HK-2 (cell line): ENCODE data around the gene FGD1.

Source experiments
- DNase-seq: peaks from one replicate; pipeline ENCODE4 v3.0.0-alpha.2; 2018; ENCODE audit not compliant: unreplicated experiment

FGD1 gene

GRCh38 chrX:54473993-54474859 lies 21.8 kb downstream of the FGD1 start:
- peak; percentile 87 for DNase-seq

- DNase-seq, result no peak
Measured at GRCh38 chrX:54470054-54470760, 25.8 kb downstream of the FGD1 start.

- no peak for DNase-seq
Measured at GRCh38 chrX:54452920-54453319, 43.1 kb downstream of the FGD1 start.

DNA sequence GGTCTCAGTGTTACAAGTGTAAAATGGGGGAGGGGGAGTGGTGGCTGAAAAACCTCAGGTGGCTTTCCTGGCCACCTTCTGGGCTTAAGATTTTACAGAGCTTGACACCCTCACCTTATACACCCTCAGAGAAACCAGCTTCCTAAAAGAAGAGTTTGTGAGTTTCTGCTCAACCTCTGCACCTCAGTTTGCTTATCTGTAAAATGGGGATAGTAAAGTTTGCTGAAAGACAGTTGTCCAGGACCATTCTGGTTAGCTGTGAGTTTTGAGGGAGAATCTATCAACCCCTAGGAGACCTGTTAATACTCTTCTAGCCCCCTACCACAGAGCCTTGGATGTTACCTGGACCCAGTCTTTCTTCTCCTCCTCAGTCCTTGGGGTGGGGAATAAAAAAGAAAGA lies 46.1 kb downstream of the FGD1 start:
- DNase-seq, result no peak

- peak; percentile 13 for DNase-seq
Measured at GRCh38 chrX:54447461-54447860, 48.6 kb downstream of the FGD1 start.

DNA sequence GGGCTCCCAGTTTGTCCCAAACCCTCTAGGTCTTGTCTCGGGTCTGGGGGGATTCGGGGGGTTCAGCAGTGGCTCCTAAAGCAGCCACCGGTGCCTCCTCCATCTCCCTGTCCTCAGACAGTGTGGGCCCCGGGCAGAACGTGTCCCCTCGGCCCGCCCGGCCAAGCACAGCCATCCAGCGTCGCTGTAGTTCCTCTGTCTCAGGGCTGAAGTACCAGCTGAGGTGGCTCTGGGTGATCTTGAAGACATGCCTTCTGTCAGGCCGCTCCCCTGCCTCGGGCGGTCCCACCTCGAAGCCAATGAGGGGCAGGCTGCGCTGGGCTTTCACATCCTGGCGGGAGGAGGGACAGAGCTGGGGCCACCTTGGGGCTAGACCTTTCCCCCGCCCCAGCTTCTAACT lies 50.0 kb downstream of the FGD1 start:
- DNase-seq, result no peak

DNA sequence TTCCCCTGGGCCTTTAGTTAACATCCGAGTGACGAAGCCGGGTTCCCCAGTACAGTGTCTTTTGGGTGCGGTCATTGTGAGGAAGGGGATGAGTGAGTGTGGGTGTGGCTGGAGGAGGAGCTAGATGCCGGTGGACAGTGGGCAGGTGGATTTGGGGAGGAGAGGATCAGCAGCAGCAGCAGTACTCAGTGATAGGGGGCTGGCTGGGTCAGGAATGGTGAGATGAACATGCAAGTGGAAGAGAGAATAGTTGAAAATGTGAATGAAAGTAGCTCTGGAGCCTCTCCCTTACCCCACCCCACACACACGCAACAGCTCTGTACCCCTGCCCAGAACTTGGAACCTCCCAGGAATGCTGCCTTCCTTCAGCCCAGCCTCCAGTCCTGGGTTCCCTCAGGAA lies 51.3 kb downstream of the FGD1 start:
- no peak for DNase-seq

GRCh38 chrX:54442790-54443189 lies 53.2 kb downstream of the FGD1 start:
- no peak for DNase-seq

DNA sequence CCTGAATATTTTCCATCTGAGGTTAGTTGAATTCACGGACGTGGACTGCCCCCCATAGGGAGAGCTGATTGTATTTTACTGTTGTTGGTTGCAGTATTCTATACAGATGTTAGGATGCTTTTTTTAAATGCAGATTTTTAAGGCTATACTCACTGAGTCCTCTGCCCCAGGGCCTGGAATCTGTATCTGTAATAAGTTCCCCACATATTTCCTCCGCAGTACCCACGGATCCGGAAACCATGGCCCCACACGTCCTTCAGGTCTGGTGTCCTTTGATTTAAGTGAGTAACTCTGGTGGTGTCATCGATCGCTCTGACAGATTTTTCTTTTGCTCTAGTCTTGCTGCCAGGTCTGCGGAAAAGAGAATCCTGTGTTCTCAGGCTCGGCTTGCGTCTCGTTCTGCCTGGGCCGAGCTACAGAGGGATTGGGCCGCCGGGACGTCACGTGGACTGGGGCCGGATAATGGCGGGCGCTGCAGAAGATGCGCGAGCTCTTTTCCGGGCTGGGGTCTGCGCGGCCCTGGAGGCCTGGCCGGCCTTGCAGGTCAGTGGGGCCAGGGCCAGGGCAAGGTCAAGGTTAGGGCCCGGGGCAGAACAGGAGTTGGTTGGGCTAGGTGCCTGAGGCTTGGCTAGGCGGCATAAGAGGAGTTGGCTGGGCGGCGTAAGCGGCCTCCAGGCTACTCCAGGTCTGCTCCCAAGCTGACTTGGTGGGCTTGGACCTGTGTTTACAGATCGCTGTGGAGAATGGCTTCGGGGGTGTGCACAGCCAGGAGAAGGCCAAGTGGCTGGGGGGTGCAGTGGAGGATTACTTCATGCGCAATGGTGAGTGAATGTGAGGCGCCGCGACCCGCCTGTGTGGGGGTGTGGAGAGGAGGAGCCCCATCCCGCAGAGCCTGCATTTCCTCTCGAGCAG lies 55.8 kb downstream of the FGD1 start, which contains the start of gene TSR2:
Gene TSR2 (plus strand): TSS at position 445 of the 912 bp plus-strand sequence. CDS start 18 bp downstream, at position 463.
- DNase-seq, result peak; percentile 83

DNA sequence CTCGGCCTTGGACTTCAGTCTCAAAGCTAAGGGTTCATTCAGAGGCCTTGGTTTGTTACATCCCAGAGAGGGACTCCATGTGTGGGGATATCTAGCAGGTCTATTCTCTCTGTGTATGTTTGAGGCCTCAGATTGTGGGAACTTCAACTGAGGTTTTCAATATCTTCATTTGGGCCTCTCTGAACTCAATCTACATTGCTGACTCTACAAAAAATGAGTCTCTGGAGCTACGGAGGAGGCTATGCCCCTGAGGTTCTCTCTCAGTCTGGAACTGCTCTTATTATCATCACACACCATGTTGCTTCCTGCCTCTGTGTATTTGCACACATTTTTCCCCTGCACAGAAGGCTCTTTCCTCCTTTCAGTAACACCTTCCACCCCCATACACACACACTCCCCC lies 60.9 kb downstream of the FGD1 start:
- no peak for DNase-seq

- DNase-seq, result no peak
Measured at GRCh38 chrX:54430519-54430918, 65.5 kb downstream of the FGD1 start.

GRCh38 chrX:54427837-54428424 lies 68.1 kb downstream of the FGD1 start:
- DNase-seq, result no peak

GRCh38 chrX:54423161-54423888 lies 72.7 kb downstream of the FGD1 start:
- no peak for DNase-seq

GRCh38 chrX:54422168-54422567 lies 73.9 kb downstream of the FGD1 start:
- DNase-seq, result no peak

DNA sequence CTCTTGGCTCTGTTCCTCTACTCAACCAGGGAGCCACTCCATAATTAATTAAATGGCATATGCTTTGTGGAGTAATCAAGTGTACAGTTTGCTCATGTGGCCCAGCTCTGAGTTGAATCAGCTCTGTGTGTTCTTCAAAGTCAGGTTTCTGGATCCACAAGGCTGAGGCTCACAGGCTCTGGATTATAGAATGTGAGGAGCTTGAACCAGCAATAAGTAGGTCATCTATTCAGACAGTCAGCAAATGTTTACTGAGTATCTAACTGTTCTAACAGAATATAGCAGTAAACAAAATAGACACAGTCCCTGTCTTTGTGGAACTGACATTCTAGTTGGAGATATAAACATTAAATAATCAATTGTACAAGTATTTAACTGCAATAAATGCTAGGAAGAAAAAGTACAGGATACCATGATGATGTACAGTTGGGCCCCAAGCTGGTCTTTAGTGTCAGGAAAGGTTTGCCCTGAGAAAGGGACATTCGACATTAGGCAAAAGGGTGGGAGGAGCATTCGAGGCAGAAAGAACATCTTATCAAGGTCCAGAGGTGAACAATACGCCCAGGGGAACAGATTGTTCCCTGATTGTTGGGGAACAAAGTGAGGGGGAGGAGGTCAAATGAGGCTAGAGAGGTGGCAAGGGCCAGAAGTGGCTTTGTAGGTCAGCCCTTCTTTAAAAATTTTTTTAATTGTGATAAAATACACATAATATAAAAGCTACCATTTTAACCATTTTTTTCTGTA lies 76.3 kb downstream of the FGD1 start:
- DNase-seq, result no peak

GRCh38 chrX:54416965-54417364 lies 79.1 kb downstream of the FGD1 start:
- no peak for DNase-seq

GRCh38 chrX:54415534-54416350 lies 80.3 kb downstream of the FGD1 start:
- no peak for DNase-seq

GRCh38 chrX:54413753-54414152 lies 82.3 kb downstream of the FGD1 start:
- DNase-seq, result no peak

DNA sequence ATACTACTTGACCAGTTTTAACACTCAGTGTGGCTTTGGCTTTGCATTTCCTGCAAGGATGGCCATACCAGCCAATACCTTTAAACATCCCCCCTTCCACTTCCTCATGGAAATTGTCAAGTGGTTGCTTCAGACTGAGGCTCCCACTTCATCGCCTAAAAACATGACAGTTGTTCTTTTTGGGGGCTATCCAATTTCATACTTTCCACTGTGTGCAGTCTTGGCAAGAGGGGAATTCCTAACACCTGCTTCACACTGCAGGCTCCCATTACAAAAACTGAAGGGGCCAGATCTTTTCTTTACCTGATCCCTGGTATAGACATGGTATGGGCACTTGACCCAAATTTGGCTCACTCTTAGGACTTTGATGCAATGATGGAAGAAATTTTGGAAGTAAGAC lies 84.3 kb downstream of the FGD1 start:
- DNase-seq, result no peak
